GM19099 (cell line): Measurements from ENCODE around the gene RAET1L.

Source experiments
- POLR2A ChIP-seq: IDR thresholded peaks from 3 replicates; pipeline ENCODE4 v1.6.1; 2011; ENCODE audit warnings: low read depth; ENCODE audit not compliant: insufficient read length; ENCODE audit errors: extremely low read depth

The RAET1L gene

GRCh38 chr6:150025201-150025917, at the start of gene RAET1L:
RAET1L (minus strand) TSS chr6:150025532; CDS start chr6:150025471, 61 bp downstream.
- no peak for TF ChIP-seq POLR2A

- TF ChIP-seq POLR2A = no peak
Observed at GRCh38 chr6:150075034-150075421, 49.7 kb upstream of the RAET1L start.

GRCh38 chr6:150072201-150072600, 46.9 kb upstream of the RAET1L start:
- no peak for TF ChIP-seq POLR2A

- no peak for TF ChIP-seq POLR2A
Observed at GRCh38 chr6:150070236-150070818, 45.0 kb upstream of the RAET1L start.

- no peak for TF ChIP-seq POLR2A
Observed at GRCh38 chr6:150069706-150070105, 44.4 kb upstream of the RAET1L start.

GRCh38 chr6:150068720-150069648, 43.7 kb upstream of the RAET1L start, which contains the start of gene ULBP3:
ULBP3 (minus strand) TSS chr6:150069121; CDS start chr6:150069066, 55 bp downstream.
- TF ChIP-seq POLR2A = no peak

- no peak for TF ChIP-seq POLR2A
Observed at GRCh38 chr6:150068151-150068550, 42.8 kb upstream of the RAET1L start.

- TF ChIP-seq POLR2A = no peak
Observed at GRCh38 chr6:150065083-150065482, 39.8 kb upstream of the RAET1L start.

- no peak for TF ChIP-seq POLR2A
Observed at GRCh38 chr6:150063640-150064039, 38.3 kb upstream of the RAET1L start.

- TF ChIP-seq POLR2A = no peak
Observed at GRCh38 chr6:150058986-150059385, 33.7 kb upstream of the RAET1L start.

GRCh38 chr6:150058231-150058792, 33.0 kb upstream of the RAET1L start:
- TF ChIP-seq POLR2A = no peak

- no peak for TF ChIP-seq POLR2A
Observed at GRCh38 chr6:150057501-150057951, 32.2 kb upstream of the RAET1L start.

- TF ChIP-seq POLR2A = no peak
Observed at GRCh38 chr6:150056916-150057315, 31.6 kb upstream of the RAET1L start.

- TF ChIP-seq POLR2A = no peak
Observed at GRCh38 chr6:150056156-150056555, 30.8 kb upstream of the RAET1L start.

- TF ChIP-seq POLR2A = no peak
Observed at GRCh38 chr6:150055131-150055530, 29.8 kb upstream of the RAET1L start.
